GM21717 (cell line): ENCODE results near the gene HSP90AA1.
"Not testable (repeated sequence)": the region's sequence is repeated elsewhere in the genome, so short reads cannot be mapped to it uniquely, and the experiment has no call there.

Source experiments
- ATAC-seq: cut with Tn5 transposase; IDR thresholded peaks from one replicate; pipeline ENCODE4 v1.9.1; 2021; ENCODE audit warnings: mild to moderate bottlenecking, moderate library complexity; ENCODE audit not compliant: unreplicated experiment

Gene HSP90AA1

DNA sequence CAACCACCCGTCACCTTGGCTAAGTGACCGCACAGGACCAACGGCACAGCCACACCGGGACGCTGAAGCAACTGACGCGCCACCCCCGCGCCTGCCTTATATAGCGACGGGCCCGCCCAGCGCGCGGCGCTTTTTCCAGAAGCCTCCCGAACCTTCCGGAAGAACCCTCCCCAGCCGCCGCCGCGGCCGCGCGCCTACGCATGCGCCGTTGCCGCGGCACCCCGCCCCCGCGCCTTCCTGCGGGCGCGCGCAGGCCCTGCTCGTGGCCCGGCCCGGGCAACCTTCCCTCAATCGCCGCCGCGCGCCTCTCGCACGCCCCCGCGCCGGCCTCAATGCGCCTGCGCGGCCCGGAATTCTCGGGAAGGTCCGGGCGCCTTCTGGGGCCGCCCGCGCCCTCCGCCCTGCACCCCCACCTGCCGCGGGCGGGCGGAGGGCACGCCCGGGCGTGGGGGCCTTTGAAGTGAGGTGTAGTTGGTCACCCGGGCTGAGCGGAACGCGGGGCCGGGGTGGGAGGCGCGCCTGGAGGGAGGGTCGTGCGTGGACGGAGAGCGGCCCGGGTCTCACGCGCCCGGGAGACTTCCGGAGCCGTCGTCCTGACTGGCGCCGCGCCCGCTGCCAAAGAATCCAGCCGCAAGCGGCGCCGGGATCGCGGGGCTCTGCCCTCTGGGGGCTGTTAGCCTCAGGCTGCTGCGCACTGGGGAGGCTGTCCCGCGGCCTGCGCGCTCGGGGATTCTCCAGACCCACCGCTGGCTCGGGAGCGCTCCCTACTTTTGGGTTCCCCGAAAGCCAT is at the start of gene HSP90AA1:
Gene HSP90AA1, minus strand, starts transcription at position 73 of the 790 bp plus-strand sequence. CDS start 666 bp downstream, outside the sequence.
- peak; percentile 62 for ATAC-seq

- not testable (repeated sequence) for ATAC-seq
These were observed 48.6 kb upstream of the HSP90AA1 start for GRCh38 chr14:102135456-102135855.

DNA sequence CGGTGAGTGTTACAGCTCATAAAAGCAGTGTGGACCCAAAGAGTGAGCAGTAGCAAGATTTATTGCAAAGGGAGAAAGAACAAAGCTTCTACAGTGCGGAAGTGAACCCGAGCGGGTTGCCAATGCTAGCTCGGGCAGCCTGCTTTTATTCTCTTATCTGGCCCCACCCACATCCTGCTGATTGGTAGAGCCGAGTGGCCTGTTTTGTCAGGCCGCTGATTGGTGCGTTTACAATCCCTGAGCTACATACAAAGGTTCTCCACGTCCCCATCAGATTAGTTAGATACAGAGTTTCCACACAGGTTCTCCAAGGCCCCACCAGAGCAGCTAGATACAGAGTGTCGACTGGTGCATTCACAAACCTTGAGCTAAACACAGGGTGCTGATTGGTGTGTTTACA is 47.9 kb upstream of the HSP90AA1 start:
- ATAC-seq = not testable (repeated sequence)

DNA sequence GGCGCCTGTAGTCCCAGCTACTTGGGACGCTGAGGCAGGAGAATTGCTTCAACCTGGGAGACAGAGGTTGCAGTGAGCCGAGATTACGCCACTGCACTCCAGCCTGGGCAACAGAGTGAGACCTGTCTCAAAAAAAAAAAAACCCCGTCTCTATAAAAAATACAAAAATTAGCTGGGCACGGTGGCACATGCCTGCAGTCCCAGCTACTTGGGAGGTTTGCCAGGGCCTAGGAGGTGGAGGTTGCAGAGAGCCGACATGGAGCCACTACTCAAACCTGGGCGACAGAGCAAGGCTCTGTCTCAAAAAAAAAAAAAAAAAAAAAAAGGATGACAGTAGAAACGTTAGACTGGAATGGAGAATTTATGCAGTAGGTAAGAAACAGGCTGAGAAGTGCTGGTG is 47.2 kb upstream of the HSP90AA1 start:
- not testable (repeated sequence) for ATAC-seq

GRCh38 chr14:102131741-102132140 is 44.9 kb upstream of the HSP90AA1 start:
- no peak for ATAC-seq

- ATAC-seq = no peak
These were observed 40.1 kb upstream of the HSP90AA1 start for GRCh38 chr14:102126807-102127455.

GRCh38 chr14:102125546-102125945 is 38.7 kb upstream of the HSP90AA1 start:
- ATAC-seq = no peak

DNA sequence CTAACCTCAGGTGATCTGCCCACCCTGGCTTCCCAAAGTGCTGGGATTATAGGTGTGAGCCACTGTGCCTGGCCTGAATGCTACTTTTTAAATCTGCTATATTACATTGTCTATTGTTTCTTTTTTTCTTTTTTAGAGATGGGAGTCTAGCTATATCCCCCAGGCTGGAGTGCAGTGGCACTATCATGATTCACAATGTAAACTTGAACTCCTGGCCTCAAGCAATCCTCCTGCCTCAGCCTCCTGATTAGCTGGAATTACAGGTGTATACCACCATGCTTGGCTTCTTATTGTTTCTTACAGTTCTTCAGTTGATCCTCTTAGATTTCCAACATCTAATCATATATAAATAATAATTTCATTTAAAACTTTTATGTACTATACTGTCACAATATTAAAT is 37.6 kb upstream of the HSP90AA1 start:
- ATAC-seq = no peak

- no peak for ATAC-seq
These were observed 34.7 kb upstream of the HSP90AA1 start for GRCh38 chr14:102121567-102121966.

- ATAC-seq = no peak
These were observed 34.0 kb upstream of the HSP90AA1 start for GRCh38 chr14:102120888-102121287.

GRCh38 chr14:102117852-102118251 is 31.0 kb upstream of the HSP90AA1 start:
- no peak for ATAC-seq

- no peak for ATAC-seq
These were observed 29.7 kb upstream of the HSP90AA1 start for GRCh38 chr14:102116361-102117180.

- ATAC-seq = no peak
These were observed 24.3 kb upstream of the HSP90AA1 start for GRCh38 chr14:102111101-102111500.

GRCh38 chr14:102109332-102109731 is 22.5 kb upstream of the HSP90AA1 start:
- ATAC-seq = not testable (repeated sequence)

GRCh38 chr14:102105369-102105768 is 18.5 kb upstream of the HSP90AA1 start:
- ATAC-seq = no peak

GRCh38 chr14:102103062-102103695 is 16.3 kb upstream of the HSP90AA1 start:
- peak; percentile 68 for ATAC-seq

DNA sequence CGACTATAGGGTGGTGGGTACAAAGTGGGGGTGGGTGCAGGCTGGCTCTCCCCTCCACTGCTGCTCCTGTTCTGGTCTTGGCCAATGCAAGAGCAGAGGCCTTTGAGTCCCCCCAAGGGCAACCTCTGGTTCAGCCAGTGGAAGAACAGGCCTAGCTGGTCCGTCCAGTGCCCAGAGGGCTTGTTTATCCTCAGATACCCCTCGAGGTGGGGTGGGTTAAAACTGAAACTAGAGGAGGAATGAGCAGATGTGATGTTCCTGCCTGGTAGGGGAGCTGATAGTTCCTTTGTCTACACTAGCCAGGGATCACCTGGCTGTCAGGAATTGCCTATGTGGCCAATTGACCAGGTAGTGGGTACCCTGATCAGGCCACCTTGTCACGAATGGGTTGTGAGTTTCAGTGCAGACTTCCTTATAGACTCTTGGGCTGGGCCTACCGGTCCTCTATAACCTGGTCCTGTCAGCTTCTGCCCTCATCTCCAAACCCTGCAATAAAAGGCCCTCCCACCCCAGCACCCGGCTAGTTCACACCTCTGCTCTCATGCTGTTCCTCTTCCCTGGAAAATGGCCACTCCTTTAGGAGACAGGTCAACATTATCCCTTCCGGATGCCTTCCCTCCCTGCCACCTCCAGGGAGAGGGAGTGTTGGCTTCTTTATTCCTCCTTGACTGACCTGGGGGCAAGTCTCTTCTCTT is 10.7 kb upstream of the HSP90AA1 start:
- no peak for ATAC-seq

DNA sequence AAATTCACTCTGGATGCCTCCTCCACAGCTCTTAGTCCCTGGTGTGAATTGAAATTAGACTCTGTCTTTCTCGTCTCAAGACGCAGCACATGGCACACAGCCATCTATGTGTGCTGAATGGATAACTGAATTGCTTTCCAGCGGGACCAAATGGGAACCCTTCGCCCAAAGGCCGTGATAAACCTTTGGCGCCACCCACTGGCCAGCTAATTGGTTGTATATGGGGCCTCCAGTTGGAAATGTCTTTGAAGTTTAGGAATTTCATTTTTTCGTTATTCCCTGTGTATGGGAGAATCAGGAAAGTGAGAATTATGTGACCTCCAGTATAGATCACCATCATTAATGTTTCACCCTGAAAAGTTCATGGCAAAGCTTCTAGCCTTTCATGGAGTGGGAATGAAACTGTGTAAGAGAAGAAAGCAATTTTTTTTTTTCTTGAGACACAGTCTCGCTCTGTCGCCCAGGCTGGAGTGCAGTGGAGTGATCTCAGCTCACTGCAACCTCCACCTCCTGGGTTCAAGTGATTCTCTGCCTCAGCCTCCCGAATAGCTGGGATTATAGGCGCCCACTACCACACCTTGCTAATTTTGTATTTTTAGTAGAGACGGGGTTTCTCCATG is 9.8 kb upstream of the HSP90AA1 start:
- ATAC-seq = no peak

DNA sequence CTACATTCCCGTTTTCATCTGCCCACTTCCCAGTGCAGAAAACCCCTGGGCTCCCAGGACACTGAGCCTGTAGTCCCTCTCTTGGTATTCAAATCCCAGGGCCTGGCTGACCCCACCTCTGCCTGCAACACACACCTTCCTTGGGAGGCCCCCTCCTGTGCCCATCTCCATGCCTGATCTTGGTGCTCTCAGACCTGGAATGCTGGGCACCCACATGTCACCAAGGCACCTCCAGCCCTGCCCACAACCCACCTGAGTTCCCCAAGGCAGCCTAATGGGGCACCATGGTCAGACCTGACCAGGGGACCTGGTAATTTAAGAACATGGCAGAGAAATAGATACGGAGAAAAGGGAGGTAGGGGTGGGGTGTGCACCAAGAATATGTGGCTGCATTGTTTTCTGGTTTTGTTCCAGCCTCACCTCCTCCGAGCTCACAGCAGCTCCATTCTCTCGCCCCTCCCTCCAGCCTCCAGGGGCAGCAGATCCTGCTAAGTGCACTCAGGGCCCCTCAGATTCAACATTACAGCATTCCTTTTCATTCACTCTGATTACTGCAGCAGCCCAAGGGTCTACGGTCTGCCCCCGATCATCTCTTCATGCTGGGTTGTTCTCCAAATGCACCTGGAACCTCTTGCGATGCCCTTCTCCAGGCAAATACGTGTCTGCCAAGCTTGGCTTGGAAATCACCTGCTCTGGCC is 9.2 kb upstream of the HSP90AA1 start:
- ATAC-seq = no peak
